ENCODE data around the gene PDZD2. TPM values are rescaled to one million over a fixed set of nuclear protein-coding genes. Genes with fewer than 3 reads are reported as not detected.

The PDZD2 gene
- total and polyA plus RNA-seq, 11 donors: 28.3 to 116 (median 80.6) TPM

- Histone ChIP-seq H3K4me1 (peaks cover 3 to 45% (median 27%) of the 10 kb centered on the region in 12 donors), H3K9me3 (no peaks in the 10 kb centered on the region), H3K27ac (peak overlapping the region in 11 of 12 donors; percentile 48 to 80 (median 63)), H3K36me3 (peaks cover 0 to 85% (median 57%) of the 10 kb centered on the region in 9 donors), H3K4me3 (no peak overlapping the region), H3K27me3 (no peaks in the 10 kb centered on the region)
- no peak for TF ChIP-seq POLR2A (IDR thresholded peaks at IDR 0.05)
- TF ChIP-seq, protein P1, sequence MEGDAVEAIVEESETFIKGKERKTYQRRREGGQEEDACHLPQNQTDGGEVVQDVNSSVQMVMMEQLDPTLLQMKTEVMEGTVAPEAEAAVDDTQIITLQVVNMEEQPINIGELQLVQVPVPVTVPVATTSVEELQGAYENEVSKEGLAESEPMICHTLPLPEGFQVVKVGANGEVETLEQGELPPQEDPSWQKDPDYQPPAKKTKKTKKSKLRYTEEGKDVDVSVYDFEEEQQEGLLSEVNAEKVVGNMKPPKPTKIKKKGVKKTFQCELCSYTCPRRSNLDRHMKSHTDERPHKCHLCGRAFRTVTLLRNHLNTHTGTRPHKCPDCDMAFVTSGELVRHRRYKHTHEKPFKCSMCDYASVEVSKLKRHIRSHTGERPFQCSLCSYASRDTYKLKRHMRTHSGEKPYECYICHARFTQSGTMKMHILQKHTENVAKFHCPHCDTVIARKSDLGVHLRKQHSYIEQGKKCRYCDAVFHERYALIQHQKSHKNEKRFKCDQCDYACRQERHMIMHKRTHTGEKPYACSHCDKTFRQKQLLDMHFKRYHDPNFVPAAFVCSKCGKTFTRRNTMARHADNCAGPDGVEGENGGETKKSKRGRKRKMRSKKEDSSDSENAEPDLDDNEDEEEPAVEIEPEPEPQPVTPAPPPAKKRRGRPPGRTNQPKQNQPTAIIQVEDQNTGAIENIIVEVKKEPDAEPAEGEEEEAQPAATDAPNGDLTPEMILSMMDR (IDR thresholded peaks at IDR 0.05): no peak
- DNase-seq (no peak), ATAC-seq (no peak)
- WGBS, 4 donors: 68 to 76% (median 73%) methylated on average over 9 of the region's 9 CpGs
- intact Hi-C loops (cut with DNase I): loop anchor here in 4 of 10 donors (5.0 to 10.0 kb wide), 2 partner anchors 73 to 515 kb away; partner anchors contain the start of gene GOLPH3 (in 3 of the 4)
Measured at GRCh38 chr5:32099486-32100035, 460.6 kb downstream of the PDZD2 start.

GRCh38 chr5:32100230-32100629, 461.3 kb downstream of the PDZD2 start:
- Histone ChIP-seq H3K36me3 (peaks cover 0 to 91% (median 63%) of the 10 kb centered on the region in 9 donors), H3K4me3 (no peak overlapping the region), H3K27me3 (no peaks in the 10 kb centered on the region), H3K9me3 (no peaks in the 10 kb centered on the region), H3K27ac (peak overlapping the region in 11 of 12 donors; percentile 48 to 80 (median 63)), H3K4me1 (peaks cover 3 to 40% (median 23%) of the 10 kb centered on the region in 12 donors)
- ATAC-seq (peak in 1 of 4 donors; percentile 31), DNase-seq (no peak)
- intact Hi-C loops (cut with DNase I): loop anchor here in 2 of 10 donors (5.0 kb wide), 1 partner anchor 72 kb away; the partner anchor contains the start of gene GOLPH3 (in 2 of the 2)
- 60 to 68% (median 62%) methylated on average over 6 of the region's 6 CpGs for WGBS, 4 donors
- TF ChIP-seq POLR2A (IDR thresholded peaks at IDR 0.05): no peak
- TF ChIP-seq, protein P1 (IDR thresholded peaks at IDR 0.05): no peak

DNA sequence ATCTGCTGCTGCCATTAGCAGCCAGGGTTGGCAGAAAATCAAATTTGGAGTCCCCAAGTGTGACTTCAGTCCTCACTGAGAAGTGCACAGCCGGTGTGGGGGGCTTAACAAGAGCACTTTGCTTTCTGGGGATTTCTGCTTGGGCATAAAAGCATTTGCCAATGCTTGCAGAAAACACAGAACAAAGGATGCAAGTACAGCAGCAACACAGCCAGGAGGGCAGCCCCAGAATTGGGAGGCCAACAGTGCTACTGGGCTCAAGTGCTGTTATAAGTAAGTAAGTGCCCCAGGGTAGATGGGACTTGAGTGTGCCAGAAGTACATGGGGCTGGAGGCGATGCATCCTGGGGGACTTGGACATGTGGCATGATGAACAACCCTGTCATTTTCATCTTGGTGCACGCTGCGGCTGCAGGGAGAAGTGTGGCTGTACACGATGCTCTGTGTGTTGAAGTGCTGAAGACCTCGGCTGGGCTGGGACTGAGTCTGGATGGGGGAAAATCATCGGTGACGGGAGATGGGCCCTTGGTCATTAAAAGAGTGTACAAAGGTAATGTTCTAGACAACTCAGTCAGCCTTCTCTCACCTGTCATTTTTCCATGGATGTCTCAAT, 461.9 kb downstream of the PDZD2 start:
- intact Hi-C loops (cut with DNase I): loop anchor here in 2 of 10 donors (5.0 kb wide), 1 partner anchor 72 kb away; the partner anchor contains the start of gene GOLPH3 (in 2 of the 2)
- 89 to 92% (median 90%) methylated on average over 8 of the region's 8 CpGs for WGBS, 4 donors
- ATAC-seq: no peak
- no peak overlapping the region for H3K4me3 ChIP-seq
- no peaks in the 10 kb centered on the region for H3K9me3 ChIP-seq
- peaks cover 0 to 96% (median 69%) of the 10 kb centered on the region in 9 donors for H3K36me3 ChIP-seq
- H3K4me1 ChIP-seq: peaks cover 3 to 36% (median 22%) of the 10 kb centered on the region in 12 donors
- peak overlapping the region in 8 of 12 donors; percentile 48 to 71 (median 61) for H3K27ac ChIP-seq
- H3K27me3 ChIP-seq: no peaks in the 10 kb centered on the region
- DNase-seq: no peak
- no peak for TF ChIP-seq POLR2A (IDR thresholded peaks at IDR 0.05)
- TF ChIP-seq, protein P1 (IDR thresholded peaks at IDR 0.05): no peak

Data from heart left ventricle (tissue), 16 donors.